ENCODE measurements around the gene PDE11A.

The PDE11A gene

DNA sequence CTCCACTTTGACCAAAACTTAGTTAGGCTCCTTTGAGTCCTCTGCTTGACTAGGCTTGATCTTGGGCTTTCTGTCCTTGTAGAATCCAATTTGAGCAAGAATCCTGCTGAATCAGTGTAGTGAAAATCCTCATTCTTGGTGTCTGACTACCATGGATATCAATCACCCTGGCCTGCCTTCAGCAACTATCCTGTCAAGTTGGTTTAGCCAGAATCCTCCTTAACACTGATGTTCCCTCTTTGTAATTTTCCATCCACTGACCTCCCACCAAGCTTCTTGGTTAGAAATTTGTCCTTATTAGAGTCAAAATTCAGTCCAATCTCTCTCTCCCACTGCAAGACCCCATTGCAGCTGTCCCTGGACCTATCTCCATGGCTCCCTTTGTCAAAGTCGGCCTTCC is 39.2 kb upstream of the PDE11A start:
- TF ChIP-seq, protein P1, sequence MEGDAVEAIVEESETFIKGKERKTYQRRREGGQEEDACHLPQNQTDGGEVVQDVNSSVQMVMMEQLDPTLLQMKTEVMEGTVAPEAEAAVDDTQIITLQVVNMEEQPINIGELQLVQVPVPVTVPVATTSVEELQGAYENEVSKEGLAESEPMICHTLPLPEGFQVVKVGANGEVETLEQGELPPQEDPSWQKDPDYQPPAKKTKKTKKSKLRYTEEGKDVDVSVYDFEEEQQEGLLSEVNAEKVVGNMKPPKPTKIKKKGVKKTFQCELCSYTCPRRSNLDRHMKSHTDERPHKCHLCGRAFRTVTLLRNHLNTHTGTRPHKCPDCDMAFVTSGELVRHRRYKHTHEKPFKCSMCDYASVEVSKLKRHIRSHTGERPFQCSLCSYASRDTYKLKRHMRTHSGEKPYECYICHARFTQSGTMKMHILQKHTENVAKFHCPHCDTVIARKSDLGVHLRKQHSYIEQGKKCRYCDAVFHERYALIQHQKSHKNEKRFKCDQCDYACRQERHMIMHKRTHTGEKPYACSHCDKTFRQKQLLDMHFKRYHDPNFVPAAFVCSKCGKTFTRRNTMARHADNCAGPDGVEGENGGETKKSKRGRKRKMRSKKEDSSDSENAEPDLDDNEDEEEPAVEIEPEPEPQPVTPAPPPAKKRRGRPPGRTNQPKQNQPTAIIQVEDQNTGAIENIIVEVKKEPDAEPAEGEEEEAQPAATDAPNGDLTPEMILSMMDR (IDR thresholded peaks at IDR 0.05; ENCODE audit: low read depth, low read length): no peak
- peak overlapping the region; percentile 97 for H3K4me3 ChIP-seq (ENCODE audit: low read depth, low read length)
- in situ Hi-C loops (cut with HindIII; ENCODE audit: low sequenced_read_pairs): no loop called here
- no peak for DNase-seq (ENCODE audit: low read depth, low spot score)

DNA sequence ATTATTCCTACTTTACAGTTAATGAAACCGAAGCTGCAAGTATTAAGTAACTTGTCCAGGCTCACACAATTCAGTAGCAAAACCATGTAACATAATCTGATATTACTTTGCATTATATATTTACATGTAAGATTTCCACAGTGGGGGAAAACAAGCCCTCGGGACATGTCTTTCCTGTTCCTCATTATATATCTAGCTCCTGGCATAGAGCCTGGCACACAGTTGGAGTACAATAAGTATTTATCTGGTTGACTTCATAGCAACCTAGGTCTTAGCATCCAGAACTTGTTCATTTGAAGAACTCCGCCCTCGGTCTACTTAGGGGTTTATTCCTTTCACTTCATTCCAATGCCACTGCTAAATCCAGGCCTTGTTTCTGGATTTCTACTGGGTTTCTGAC is 38.1 kb upstream of the PDE11A start:
- H3K4me3 ChIP-seq (ENCODE audit: low read depth, low read length): no peak overlapping the region
- DNase-seq (ENCODE audit: low read depth, low spot score): no peak
- in situ Hi-C loops (cut with HindIII; ENCODE audit: low sequenced_read_pairs): no loop called here
- TF ChIP-seq, protein P1 (IDR thresholded peaks at IDR 0.05; ENCODE audit: low read depth, low read length): no peak

GRCh38 chr2:178109813-178110212 is 37.2 kb upstream of the PDE11A start:
- peak; percentile 56 for DNase-seq (ENCODE audit: low read depth, low spot score)
- H3K4me3 ChIP-seq (ENCODE audit: low read depth, low read length): no peak overlapping the region
- TF ChIP-seq, protein P1 (IDR thresholded peaks at IDR 0.05; ENCODE audit: low read depth, low read length): peak; percentile 38
- in situ Hi-C loops (cut with HindIII; ENCODE audit: low sequenced_read_pairs): no loop called here

GRCh38 chr2:178108176-178108575 is 35.6 kb upstream of the PDE11A start:
- in situ Hi-C loops (cut with HindIII; ENCODE audit: low sequenced_read_pairs): no loop called here
- DNase-seq (ENCODE audit: low read depth, low spot score): no peak
- TF ChIP-seq, protein P1 (IDR thresholded peaks at IDR 0.05; ENCODE audit: low read depth, low read length): no peak
- no peak overlapping the region for H3K4me3 ChIP-seq (ENCODE audit: low read depth, low read length)

DNA sequence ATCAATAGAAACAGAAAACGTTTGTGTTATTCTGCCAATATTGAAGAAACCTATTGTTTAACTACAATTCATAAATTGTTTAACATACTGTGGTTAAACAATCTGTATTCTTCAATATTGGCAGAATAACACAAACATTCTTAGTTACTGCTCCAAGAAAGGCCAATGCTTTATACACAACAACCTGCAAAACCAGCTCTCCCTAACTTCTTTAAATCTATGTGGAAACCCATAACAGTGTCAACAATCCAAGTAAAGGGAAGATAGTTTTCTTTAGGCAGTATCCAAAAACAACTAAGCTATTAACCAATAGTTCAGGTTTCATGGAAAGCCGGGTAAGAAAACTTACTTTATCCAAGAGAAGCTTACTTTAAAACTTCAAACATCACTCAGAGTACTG is 33.5 kb upstream of the PDE11A start:
- no peak for DNase-seq (ENCODE audit: low read depth, low spot score)
- in situ Hi-C loops (cut with HindIII; ENCODE audit: low sequenced_read_pairs): no loop called here
- no peak overlapping the region for H3K4me3 ChIP-seq (ENCODE audit: low read depth, low read length)
- TF ChIP-seq, protein P1 (IDR thresholded peaks at IDR 0.05; ENCODE audit: low read depth, low read length): no peak

DNA sequence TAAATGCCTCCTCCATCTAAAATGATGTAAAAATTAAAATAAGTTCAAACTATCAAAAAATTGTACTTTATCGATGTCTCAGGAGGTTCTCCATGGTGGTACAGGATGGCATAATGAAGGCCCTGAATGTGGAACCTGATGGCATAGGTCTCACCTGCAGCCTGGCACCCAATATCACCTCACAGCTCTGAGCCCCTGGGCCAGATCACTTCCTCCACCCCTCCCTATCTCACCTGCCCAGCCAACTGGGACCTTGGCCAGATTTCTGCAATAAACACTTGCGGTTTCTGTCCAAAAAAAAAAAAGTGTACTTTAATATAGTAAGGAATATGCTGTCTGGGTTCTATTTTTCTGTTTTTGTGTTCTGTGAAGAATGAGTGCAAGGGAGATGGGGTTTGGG is 33.0 kb upstream of the PDE11A start:
- no peak for DNase-seq (ENCODE audit: low read depth, low spot score)
- TF ChIP-seq, protein P1 (IDR thresholded peaks at IDR 0.05; ENCODE audit: low read depth, low read length): no peak
- H3K4me3 ChIP-seq (ENCODE audit: low read depth, low read length): no peak overlapping the region
- in situ Hi-C loops (cut with HindIII; ENCODE audit: low sequenced_read_pairs): no loop called here

All from astrocyte of the spinal cord (primary cell).